ENCODE measurements around the gene IFRD1. TPM values are rescaled to one million over a fixed set of nuclear protein-coding genes. Genes with fewer than 3 reads are reported as not detected.

Gene IFRD1, protein sequence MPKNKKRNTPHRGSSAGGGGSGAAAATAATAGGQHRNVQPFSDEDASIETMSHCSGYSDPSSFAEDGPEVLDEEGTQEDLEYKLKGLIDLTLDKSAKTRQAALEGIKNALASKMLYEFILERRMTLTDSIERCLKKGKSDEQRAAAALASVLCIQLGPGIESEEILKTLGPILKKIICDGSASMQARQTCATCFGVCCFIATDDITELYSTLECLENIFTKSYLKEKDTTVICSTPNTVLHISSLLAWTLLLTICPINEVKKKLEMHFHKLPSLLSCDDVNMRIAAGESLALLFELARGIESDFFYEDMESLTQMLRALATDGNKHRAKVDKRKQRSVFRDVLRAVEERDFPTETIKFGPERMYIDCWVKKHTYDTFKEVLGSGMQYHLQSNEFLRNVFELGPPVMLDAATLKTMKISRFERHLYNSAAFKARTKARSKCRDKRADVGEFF
- 33.0 and 45.9 TPM in 2 replicates for total RNA-seq (2012; rRNA removed)

DNA sequence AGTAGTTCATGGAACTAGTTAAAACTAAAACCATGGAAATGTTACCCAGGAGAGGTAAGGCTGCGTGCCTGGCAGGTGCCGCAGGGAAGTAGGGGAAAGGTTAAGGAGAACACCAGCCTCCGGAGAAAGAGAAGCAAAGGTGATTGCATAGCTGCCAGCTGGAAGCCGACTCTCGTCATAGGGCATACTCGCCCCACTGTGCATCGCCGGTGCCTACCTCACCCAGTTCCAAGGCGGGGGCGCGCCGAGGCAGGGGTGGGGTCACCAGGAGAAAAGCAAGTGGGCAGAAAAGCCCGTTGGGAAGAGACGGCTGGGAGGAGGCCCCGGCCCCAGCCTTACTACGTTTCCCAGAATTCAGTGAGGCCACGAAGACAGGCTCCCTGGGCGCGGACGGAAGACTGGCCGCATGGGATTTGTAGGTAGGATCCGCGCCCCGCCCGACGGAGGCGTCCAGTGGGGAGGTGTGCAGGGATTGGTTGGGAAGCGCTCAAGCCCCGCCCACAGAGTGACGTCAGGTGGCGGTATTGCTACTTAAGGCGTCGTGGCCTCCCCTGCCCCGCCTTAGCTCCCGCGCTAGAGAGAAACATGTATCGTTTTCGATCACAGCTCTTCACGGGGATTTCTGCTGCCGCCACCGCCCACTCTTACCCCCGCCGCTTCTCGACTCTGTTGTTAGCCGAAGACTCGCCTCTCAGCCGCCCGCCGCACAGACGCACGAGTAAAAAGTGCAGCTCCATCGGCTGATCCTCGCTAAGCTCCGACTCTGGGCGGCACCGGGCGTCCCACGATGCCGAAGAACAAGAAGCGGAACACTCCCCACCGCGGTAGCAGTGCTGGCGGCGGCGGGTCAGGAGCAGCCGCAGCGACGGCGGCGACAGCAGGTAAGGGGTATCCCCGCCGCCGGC is at the start of gene IFRD1:
Gene IFRD1 (plus strand): TSS at position 559 of the 905 bp plus-strand sequence. CDS start 229 bp downstream, at position 788.
- Histone ChIP-seq H3K36me3 (ENCODE audit: insufficient read depth, low read length) (no peaks in the 10 kb centered on the region), H3K9me3 (replicated peaks; ENCODE audit: low read length) (no peaks in the 10 kb centered on the region), H3K4me3 (ENCODE audit: low read length) (peak within 1 kb of the TSS; percentile 94), H3K4me2 (ENCODE audit: low read length) (peak within 1 kb of the TSS; percentile 91), H3K27me3 (ENCODE audit: control insufficient read depth, insufficient read depth, low read length) (no peaks in the 10 kb centered on the region), H3K9ac (ENCODE audit: low read depth, low read length) (peak within 1 kb of the TSS; percentile 98), H3K4me1 (ENCODE audit: control insufficient read depth, insufficient read depth, low read length) (peaks cover 32% of the 10 kb centered on the region)

GRCh38 chr7:112404321-112404720 is 45.9 kb upstream of the IFRD1 start:
- peaks cover 10% of the 10 kb centered on the region for H3K4me1 ChIP-seq (ENCODE audit: control insufficient read depth, insufficient read depth, low read length)
- no peak overlapping the region for H3K4me2 ChIP-seq (ENCODE audit: low read length)
- H3K9me3 ChIP-seq (replicated peaks; ENCODE audit: low read length), result no peaks in the 10 kb centered on the region
- no peaks in the 10 kb centered on the region for H3K36me3 ChIP-seq (ENCODE audit: insufficient read depth, low read length)
- H3K9ac ChIP-seq (ENCODE audit: low read depth, low read length), result no peak overlapping the region
- no peaks in the 10 kb centered on the region for H3K27me3 ChIP-seq (ENCODE audit: control insufficient read depth, insufficient read depth, low read length)
- no peak overlapping the region for H3K4me3 ChIP-seq (ENCODE audit: low read length)

DNA sequence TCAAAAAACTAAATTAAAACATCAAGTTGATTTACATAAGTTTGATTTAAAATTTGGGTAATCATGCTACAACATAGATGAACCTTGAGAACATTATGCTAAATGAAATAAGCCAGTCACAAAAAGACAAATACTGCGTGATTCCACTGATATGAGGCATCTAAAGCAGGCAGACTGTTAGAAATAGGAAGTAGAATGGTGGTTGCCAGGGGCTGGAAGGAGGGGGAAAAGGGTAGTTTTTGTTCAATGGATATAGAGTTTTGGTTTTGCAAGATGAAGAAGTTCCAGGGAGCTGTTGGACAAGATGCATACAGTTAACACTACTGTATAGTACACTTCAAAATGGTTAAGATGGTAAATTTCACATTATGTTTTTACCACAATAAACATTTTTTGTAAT is 45.0 kb upstream of the IFRD1 start:
- H3K4me1 ChIP-seq (ENCODE audit: control insufficient read depth, insufficient read depth, low read length), result peaks cover 2% of the 10 kb centered on the region
- no peak overlapping the region for H3K9ac ChIP-seq (ENCODE audit: low read depth, low read length)
- H3K4me2 ChIP-seq (ENCODE audit: low read length), result no peak overlapping the region

GRCh38 chr7:112407261-112407660 is 43.0 kb upstream of the IFRD1 start:
- Histone ChIP-seq H3K4me2 (ENCODE audit: low read length) (no peak overlapping the region), H3K4me1 (ENCODE audit: control insufficient read depth, insufficient read depth, low read length) (no peaks in the 10 kb centered on the region), H3K9ac (ENCODE audit: low read depth, low read length) (no peak overlapping the region), H3K4me3 (ENCODE audit: low read length) (no peak overlapping the region), H3K27me3 (ENCODE audit: control insufficient read depth, insufficient read depth, low read length) (no peaks in the 10 kb centered on the region), H3K9me3 (replicated peaks; ENCODE audit: low read length) (no peaks in the 10 kb centered on the region), H3K36me3 (ENCODE audit: insufficient read depth, low read length) (no peaks in the 10 kb centered on the region)

More for the DNA sequence above, 45.0 kb upstream of the IFRD1 start:
- Histone ChIP-seq H3K4me3 (ENCODE audit: low read length) (no peak overlapping the region), H3K27me3 (ENCODE audit: control insufficient read depth, insufficient read depth, low read length) (no peaks in the 10 kb centered on the region), H3K9me3 (replicated peaks; ENCODE audit: low read length) (no peaks in the 10 kb centered on the region), H3K36me3 (ENCODE audit: insufficient read depth, low read length) (no peaks in the 10 kb centered on the region)

- no peaks in the 10 kb centered on the region for H3K9me3 ChIP-seq (replicated peaks; ENCODE audit: low read length)
- no peak overlapping the region for H3K4me3 ChIP-seq (ENCODE audit: low read length)
- no peak overlapping the region for H3K4me2 ChIP-seq (ENCODE audit: low read length)
Observed at GRCh38 chr7:112410092-112410491, 40.2 kb upstream of the IFRD1 start.

GRCh38 chr7:112411186-112411795 is 39.0 kb upstream of the IFRD1 start:
- no peak overlapping the region for H3K4me2 ChIP-seq (ENCODE audit: low read length)
- no peak overlapping the region for H3K4me3 ChIP-seq (ENCODE audit: low read length)
- H3K9me3 ChIP-seq (replicated peaks; ENCODE audit: low read length), result no peaks in the 10 kb centered on the region
- H3K36me3 ChIP-seq (ENCODE audit: insufficient read depth, low read length), result no peaks in the 10 kb centered on the region
- H3K9ac ChIP-seq (ENCODE audit: low read depth, low read length), result no peak overlapping the region
- H3K27me3 ChIP-seq (ENCODE audit: control insufficient read depth, insufficient read depth, low read length), result no peaks in the 10 kb centered on the region
- peaks cover 4% of the 10 kb centered on the region for H3K4me1 ChIP-seq (ENCODE audit: control insufficient read depth, insufficient read depth, low read length)

More at GRCh38 chr7:112410092-112410491, 40.2 kb upstream of the IFRD1 start:
- Histone ChIP-seq H3K36me3 (ENCODE audit: insufficient read depth, low read length) (no peaks in the 10 kb centered on the region), H3K9ac (ENCODE audit: low read depth, low read length) (no peak overlapping the region), H3K4me1 (ENCODE audit: control insufficient read depth, insufficient read depth, low read length) (peaks cover 4% of the 10 kb centered on the region), H3K27me3 (ENCODE audit: control insufficient read depth, insufficient read depth, low read length) (no peaks in the 10 kb centered on the region)

- Histone ChIP-seq H3K9me3 (replicated peaks; ENCODE audit: low read length) (no peaks in the 10 kb centered on the region), H3K4me2 (ENCODE audit: low read length) (no peak overlapping the region), H3K36me3 (ENCODE audit: insufficient read depth, low read length) (no peaks in the 10 kb centered on the region), H3K4me3 (ENCODE audit: low read length) (no peak overlapping the region), H3K9ac (ENCODE audit: low read depth, low read length) (no peak overlapping the region), H3K4me1 (ENCODE audit: control insufficient read depth, insufficient read depth, low read length) (peaks cover 4% of the 10 kb centered on the region), H3K27me3 (ENCODE audit: control insufficient read depth, insufficient read depth, low read length) (no peaks in the 10 kb centered on the region)
Observed at GRCh38 chr7:112414855-112415490, 35.3 kb upstream of the IFRD1 start.

- Histone ChIP-seq H3K4me1 (ENCODE audit: control insufficient read depth, insufficient read depth, low read length) (peaks cover 7% of the 10 kb centered on the region), H3K27me3 (ENCODE audit: control insufficient read depth, insufficient read depth, low read length) (no peaks in the 10 kb centered on the region)
Observed at GRCh38 chr7:112416127-112416526, 34.1 kb upstream of the IFRD1 start.

GRCh38 chr7:112419543-112420130 is 30.6 kb upstream of the IFRD1 start:
- H3K4me1 ChIP-seq (ENCODE audit: control insufficient read depth, insufficient read depth, low read length), result peaks cover 24% of the 10 kb centered on the region
- H3K36me3 ChIP-seq (ENCODE audit: insufficient read depth, low read length), result no peaks in the 10 kb centered on the region
- H3K4me3 ChIP-seq (ENCODE audit: low read length), result no peak overlapping the region
- H3K4me2 ChIP-seq (ENCODE audit: low read length), result no peak overlapping the region
- no peaks in the 10 kb centered on the region for H3K9me3 ChIP-seq (replicated peaks; ENCODE audit: low read length)
- H3K27me3 ChIP-seq (ENCODE audit: control insufficient read depth, insufficient read depth, low read length), result no peaks in the 10 kb centered on the region
- no peak overlapping the region for H3K9ac ChIP-seq (ENCODE audit: low read depth, low read length)

More at GRCh38 chr7:112416127-112416526, 34.1 kb upstream of the IFRD1 start:
- Histone ChIP-seq H3K36me3 (ENCODE audit: insufficient read depth, low read length) (no peaks in the 10 kb centered on the region), H3K9me3 (replicated peaks; ENCODE audit: low read length) (no peaks in the 10 kb centered on the region), H3K9ac (ENCODE audit: low read depth, low read length) (no peak overlapping the region), H3K4me3 (ENCODE audit: low read length) (no peak overlapping the region), H3K4me2 (ENCODE audit: low read length) (no peak overlapping the region)

DNA sequence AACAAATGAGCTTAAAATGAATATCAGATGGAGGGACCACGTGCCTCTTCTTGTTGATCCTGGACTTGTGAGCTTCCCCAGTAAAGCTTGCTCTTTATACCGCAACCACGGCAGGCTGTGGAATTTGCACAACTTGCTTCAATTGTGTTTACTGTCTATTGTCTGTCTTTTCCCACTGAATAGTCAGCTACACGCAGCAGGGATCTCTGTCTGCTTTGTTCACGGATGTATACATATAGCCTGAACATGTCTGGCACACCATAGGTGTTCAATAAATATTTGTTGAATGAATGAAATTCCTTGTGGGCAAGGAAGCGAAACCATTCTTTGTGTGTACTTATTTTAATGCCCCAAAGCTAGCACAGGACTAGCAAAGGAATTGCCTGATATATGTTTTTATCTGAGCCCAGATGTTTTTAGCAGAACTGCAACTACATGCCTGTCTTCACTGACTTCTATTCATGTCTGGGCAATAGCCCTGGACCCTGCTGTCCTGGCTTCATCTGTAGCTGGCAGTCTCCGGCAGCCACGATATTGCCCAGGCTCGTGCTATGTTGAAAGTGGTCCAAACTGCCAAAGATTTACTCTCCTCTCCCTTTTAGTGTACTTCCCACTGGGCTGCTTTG is 29.9 kb upstream of the IFRD1 start:
- Histone ChIP-seq H3K4me2 (ENCODE audit: low read length) (no peak overlapping the region), H3K9ac (ENCODE audit: low read depth, low read length) (no peak overlapping the region), H3K36me3 (ENCODE audit: insufficient read depth, low read length) (no peaks in the 10 kb centered on the region), H3K9me3 (replicated peaks; ENCODE audit: low read length) (no peaks in the 10 kb centered on the region), H3K4me3 (ENCODE audit: low read length) (no peak overlapping the region), H3K27me3 (ENCODE audit: control insufficient read depth, insufficient read depth, low read length) (no peaks in the 10 kb centered on the region), H3K4me1 (ENCODE audit: control insufficient read depth, insufficient read depth, low read length) (peaks cover 22% of the 10 kb centered on the region)

Data from skeletal muscle satellite cell (primary cell).